Breast epithelium (tissue), 4 donors: ENCODE measurements around the gene THSD4. TPM values are rescaled to one million over a fixed set of nuclear protein-coding genes. Genes with fewer than 3 reads are reported as not detected.

Experiments used
- DNase-seq, 2 donors: peaks; one replicate each; pipeline ENCODE4 v3.0.0-alpha.2; 2019; ENCODE audit warnings: low spot score in 2 of 2
- H3K27ac ChIP-seq, 2 donors: fragments of 200-600 bp; sonication (generic) in 1 of 2; one replicate each; pipeline ENCODE4 v1.5.1; 2016 to 2019; ENCODE audit warnings: mild to moderate bottlenecking in 1 of 2
- H3K27me3 ChIP-seq, 2 donors: fragments of 200-600 bp; sonication (generic) in 1 of 2; one replicate each; pipeline versions ENCODE4 v1.5.1 to v1.6.0; 2017 to 2019; ENCODE audit warnings: control low read depth in 1 of 2, mild to moderate bottlenecking in 1 of 2
- H3K36me3 ChIP-seq: fragments of 200-600 bp; one replicate; pipeline ENCODE4 v1.5.1; 2019
- H3K4me1 ChIP-seq, 2 donors: fragments of 200-600 bp; sonication (generic); one replicate each; pipeline ENCODE4 v1.5.1; 2016 to 2019; ENCODE audit warnings: control low read depth in 1 of 2
- H3K4me3 ChIP-seq, 3 donors: fragments of 200-600 bp; sonication (generic); 1 replicate in 2 of 3; 2 replicates in 1 of 3; pipeline ENCODE4 v1.5.1; 2016 to 2019; ENCODE audit warnings: mild to moderate bottlenecking in 3 of 3, moderate library complexity in 2 of 3
- H3K9me3 ChIP-seq, 2 donors: fragments of 200-600 bp; sonication (generic) in 1 of 2; one replicate each; pipeline ENCODE4 v1.5.1; 2016 to 2019; ENCODE audit warnings: control low read depth in 1 of 2
- POLR2A ChIP-seq: fragments of 450-650 bp; IDR thresholded peaks from one replicate; pipeline ENCODE4 v1.6.1; 2016; ENCODE audit warnings: antibody characterized with exemption, mild to moderate bottlenecking, moderate library complexity
- POLR2AphosphoS5 ChIP-seq, 3 donors: sonication (generic); formaldehyde crosslinking; IDR thresholded peaks; one replicate each; pipeline ENCODE4 v1.6.1; 2017; ENCODE audit warnings: antibody characterized with exemption in 3 of 3
- intact Hi-C: fragments of 100-400 bp; cut with DNase I; formaldehyde crosslinking; loops from one replicate; pipeline ENCODE4 v1.15.1; 2023; ENCODE audit warnings: low total_unique reads
- total RNA-seq, 3 donors: library from RNA; depleted of rRNA; stranded (reverse); fragments of >200 nt; gene quantifications; one replicate each; pipeline ENCODE4 v1.1.0, GENCODE V29; 2016
- TF ChIP-seq, protein P1 (sequence below), 3 donors: fragments of 450-650 bp; IDR thresholded peaks; one replicate each; pipeline ENCODE4 v1.5.1; 2016 to 2017; ENCODE audit warnings: antibody characterized with exemption in 3 of 3, mild to moderate bottlenecking in 3 of 3, moderate library complexity in 3 of 3

THSD4 gene
- total RNA-seq, 3 donors from 2014 or later: 0.64 to 58.7 (median 41.3) TPM

DNA sequence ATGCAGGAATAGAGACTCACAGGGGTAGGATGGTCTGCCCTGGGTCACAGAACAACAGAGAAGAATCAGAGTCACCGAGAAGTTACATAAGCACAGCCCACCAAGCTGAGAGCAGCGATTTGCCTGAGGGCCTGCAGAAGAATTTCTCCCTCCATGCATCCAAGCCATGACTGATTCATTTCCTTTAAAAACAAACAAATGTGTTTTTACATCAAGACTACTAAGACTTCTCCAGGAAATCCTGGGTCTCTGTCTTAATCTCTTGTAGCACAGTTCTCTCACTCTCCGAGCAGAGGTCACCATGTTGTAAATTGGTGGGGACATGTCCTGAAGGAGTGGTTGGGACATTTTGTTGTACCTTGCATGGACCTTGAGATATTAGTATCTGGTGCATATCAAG, 159.8 kb downstream of the THSD4 start:
- no peak for TF ChIP-seq POLR2A
- no peak for TF ChIP-seq POLR2AphosphoS5 (IDR thresholded peaks at IDR 0.05)
- TF ChIP-seq, protein P1, sequence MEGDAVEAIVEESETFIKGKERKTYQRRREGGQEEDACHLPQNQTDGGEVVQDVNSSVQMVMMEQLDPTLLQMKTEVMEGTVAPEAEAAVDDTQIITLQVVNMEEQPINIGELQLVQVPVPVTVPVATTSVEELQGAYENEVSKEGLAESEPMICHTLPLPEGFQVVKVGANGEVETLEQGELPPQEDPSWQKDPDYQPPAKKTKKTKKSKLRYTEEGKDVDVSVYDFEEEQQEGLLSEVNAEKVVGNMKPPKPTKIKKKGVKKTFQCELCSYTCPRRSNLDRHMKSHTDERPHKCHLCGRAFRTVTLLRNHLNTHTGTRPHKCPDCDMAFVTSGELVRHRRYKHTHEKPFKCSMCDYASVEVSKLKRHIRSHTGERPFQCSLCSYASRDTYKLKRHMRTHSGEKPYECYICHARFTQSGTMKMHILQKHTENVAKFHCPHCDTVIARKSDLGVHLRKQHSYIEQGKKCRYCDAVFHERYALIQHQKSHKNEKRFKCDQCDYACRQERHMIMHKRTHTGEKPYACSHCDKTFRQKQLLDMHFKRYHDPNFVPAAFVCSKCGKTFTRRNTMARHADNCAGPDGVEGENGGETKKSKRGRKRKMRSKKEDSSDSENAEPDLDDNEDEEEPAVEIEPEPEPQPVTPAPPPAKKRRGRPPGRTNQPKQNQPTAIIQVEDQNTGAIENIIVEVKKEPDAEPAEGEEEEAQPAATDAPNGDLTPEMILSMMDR (IDR thresholded peaks at IDR 0.05): no peak
- peak overlapping the region; percentile 1 to 20 for H3K27ac ChIP-seq
- H3K27me3 ChIP-seq: no peaks in the 10 kb centered on the region
- H3K4me3 ChIP-seq: no peak overlapping the region
- intact Hi-C loops: no loop called here
- no peaks in the 10 kb centered on the region for H3K9me3 ChIP-seq
- H3K4me1 ChIP-seq: peaks cover 5 to 17% of the 10 kb centered on the region in 2 donors
- H3K36me3 ChIP-seq: no peaks in the 10 kb centered on the region
- DNase-seq: no peak

DNA sequence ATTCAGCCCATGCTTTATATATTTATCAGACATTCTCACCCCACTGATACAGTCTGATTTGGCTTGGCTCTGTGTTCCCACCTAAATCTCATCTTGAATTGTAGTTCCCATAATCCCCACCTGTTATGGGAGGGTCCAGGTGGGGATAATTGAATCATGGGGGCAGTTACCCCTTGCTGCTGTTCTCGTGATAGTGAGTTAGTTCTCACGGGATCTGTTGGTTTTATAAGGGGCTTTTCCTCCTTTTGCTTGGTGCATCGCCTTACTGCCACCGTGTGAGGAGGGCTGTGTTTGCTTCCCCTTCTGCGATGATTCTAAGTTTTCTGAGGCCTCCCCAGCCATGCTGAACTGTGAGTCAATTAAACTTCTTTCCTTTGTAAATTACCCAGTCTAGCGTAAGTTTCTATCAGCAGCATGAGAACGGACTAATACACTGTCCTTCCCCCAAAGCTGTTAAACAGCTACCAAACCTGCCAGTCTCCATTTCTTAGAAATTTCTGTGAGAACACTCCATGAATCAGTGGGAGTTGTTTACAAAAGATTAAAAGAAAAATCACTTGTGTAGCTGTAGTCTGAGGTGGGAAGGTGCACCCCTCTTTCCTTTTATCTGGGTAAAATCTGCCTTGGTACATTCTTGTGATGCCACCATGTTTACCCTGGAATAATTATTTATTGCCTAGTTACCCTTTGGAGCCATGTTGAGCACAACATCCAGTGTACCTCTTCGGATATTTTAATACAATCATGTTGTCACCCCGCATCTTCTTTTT, 160.5 kb downstream of the THSD4 start:
- intact Hi-C loops: no loop called here
- H3K9me3 ChIP-seq: no peaks in the 10 kb centered on the region
- TF ChIP-seq POLR2A: no peak
- TF ChIP-seq, protein P1 (IDR thresholded peaks at IDR 0.05): no peak
- TF ChIP-seq POLR2AphosphoS5 (IDR thresholded peaks at IDR 0.05): no peak
- no peak for DNase-seq
- no peaks in the 10 kb centered on the region for H3K27me3 ChIP-seq
- H3K36me3 ChIP-seq: no peaks in the 10 kb centered on the region
- H3K27ac ChIP-seq: peak overlapping the region; percentile 40 to 53
- H3K4me1 ChIP-seq: peaks cover 5 to 18% of the 10 kb centered on the region in 2 donors
- H3K4me3 ChIP-seq: no peak overlapping the region

DNA sequence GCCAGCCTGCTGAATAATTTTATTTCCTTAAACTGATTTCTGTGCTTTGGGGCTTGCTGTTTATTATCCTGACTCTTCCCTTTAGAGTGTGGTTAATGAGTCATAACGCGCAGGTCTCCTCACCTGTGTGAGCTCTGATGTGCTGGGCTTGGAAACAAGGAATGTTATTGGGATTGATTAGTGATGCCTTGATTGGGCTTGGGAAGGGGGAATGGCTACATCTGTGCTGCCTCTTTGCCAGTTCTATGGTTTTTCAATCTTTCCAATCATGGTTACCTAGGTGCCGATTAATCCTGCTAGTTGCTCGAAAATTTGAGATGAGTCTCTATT, 161.0 kb downstream of the THSD4 start:
- Histone ChIP-seq H3K36me3 (no peaks in the 10 kb centered on the region), H3K27ac (peak overlapping the region in 1 of 2 donors; percentile 40), H3K9me3 (no peaks in the 10 kb centered on the region), H3K27me3 (no peaks in the 10 kb centered on the region), H3K4me1 (peaks cover 5 to 18% of the 10 kb centered on the region in 2 donors), H3K4me3 (no peak overlapping the region)
- intact Hi-C loops: no loop called here
- no peak for DNase-seq
- TF ChIP-seq, protein P1 (IDR thresholded peaks at IDR 0.05): no peak
- TF ChIP-seq POLR2A (no peak), POLR2AphosphoS5 (IDR thresholded peaks at IDR 0.05) (no peak)

DNA sequence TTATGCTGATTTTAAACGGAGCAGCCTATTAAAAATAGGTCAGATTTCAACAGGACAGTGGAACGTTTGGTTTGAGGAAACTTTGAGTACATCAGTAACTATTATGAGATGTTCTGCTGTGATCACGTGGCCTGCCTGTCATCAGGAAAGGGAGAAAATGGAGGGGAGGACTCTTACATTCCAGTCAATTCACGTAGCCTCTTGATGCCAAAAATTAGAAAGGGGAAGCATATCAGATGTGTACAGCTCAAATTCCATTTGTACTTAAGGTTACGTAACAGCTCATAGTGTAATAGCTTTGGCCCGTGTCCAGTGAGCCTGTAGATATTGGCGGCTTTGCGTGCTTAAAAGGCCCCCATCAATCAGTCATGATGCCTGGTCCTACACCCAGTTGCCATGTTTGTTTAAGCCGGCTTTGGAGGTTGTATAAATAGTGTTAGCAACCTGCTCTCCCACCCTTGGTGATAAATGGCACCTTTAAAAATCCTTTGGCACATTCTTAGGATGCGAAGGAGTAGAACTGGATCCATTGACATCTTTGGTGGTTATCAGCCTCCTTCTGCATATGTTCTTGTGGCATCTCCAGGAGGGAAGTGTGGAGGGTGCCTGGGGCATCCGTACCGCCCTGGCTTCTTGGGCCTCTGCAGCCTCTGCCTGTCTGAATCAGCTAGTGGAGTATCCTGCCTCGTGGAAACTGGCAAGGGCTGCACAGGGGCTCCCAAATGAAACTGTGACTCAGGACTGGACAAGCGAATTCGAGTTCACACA, 163.9 kb downstream of the THSD4 start:
- Histone ChIP-seq H3K9me3 (no peaks in the 10 kb centered on the region), H3K27ac (peak overlapping the region; percentile 72 to 79), H3K36me3 (no peaks in the 10 kb centered on the region), H3K27me3 (no peaks in the 10 kb centered on the region), H3K4me1 (peaks cover 5 to 18% of the 10 kb centered on the region in 2 donors), H3K4me3 (peak overlapping the region in 1 of 3 donors; percentile 3)
- TF ChIP-seq POLR2AphosphoS5 (IDR thresholded peaks at IDR 0.05): peak in 2 of 3 donors; percentile 31 to 54
- no peak for TF ChIP-seq POLR2A
- DNase-seq: peak in 1 of 2 donors; percentile 50
- intact Hi-C loops: no loop called here

DNA sequence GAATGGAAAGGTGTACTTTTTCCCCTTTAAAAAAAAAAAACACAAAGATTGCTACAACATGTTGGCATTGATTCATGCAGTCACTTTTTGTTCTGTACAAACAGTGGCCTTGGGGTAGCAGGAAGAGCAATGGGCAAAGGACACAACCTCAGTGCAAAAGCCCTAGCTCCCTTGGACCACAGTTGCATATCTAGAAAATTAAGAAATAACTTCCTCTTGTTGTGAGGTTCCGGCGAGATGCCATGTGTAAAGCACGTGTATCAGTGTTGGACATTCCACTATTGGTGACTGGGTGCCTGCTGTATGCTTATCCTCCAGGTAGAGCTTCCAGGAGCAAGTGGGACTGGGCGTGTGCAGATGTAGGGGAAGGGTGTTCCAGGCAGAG, 164.5 kb downstream of the THSD4 start:
- intact Hi-C loops: no loop called here
- Histone ChIP-seq H3K9me3 (no peaks in the 10 kb centered on the region), H3K4me1 (peaks cover 5 to 18% of the 10 kb centered on the region in 2 donors), H3K4me3 (no peak overlapping the region), H3K27me3 (no peaks in the 10 kb centered on the region), H3K27ac (peak overlapping the region; percentile 72 to 79), H3K36me3 (no peaks in the 10 kb centered on the region)
- no peak for DNase-seq
- TF ChIP-seq, protein P1 (IDR thresholded peaks at IDR 0.05): no peak
- TF ChIP-seq POLR2AphosphoS5 (IDR thresholded peaks at IDR 0.05) (no peak), POLR2A (no peak)
